K562 (cell line): Measurements from ENCODE around the gene GJA10. TPM values are rescaled to one million over a fixed set of nuclear protein-coding genes. Genes with fewer than 3 reads are reported as not detected.

Experiments
- ATAC-seq: fragments of 200-7000 bp; cut with Tn5 transposase; 3 replicates; pipeline ENCODE4 v1.9.1; 2020; ENCODE audit warnings: moderate library complexity
- BruUV-seq: library from RNA; stranded (reverse); fragments of 400-500 nt; replicated peaks from 2 replicates; lab custom pipeline; 2021; lab: Mats Ljungman, UMichigan
- CTCF ChIA-PET: fragments of 300-600 bp; formaldehyde crosslinking; extraction: SDS; loops from one replicate; lab custom pipeline; 2021; ENCODE audit warnings: low intra/inter-chr PET ratio; lab: Yijun Ruan, JAX
- POLR2A ChIA-PET: fragments of 300-600, 350-650 bp; sonication (Branson Sonifier 250); formaldehyde crosslinking; extraction: SDS; loops from one replicate; lab custom pipeline; 2021; ENCODE audit warnings: antibody characterized with exemption, inconsistent platforms; lab: Yijun Ruan, JAX
- DNase-seq, 4 experiments: peaks; one replicate each; pipeline versions ENCODE4 v3.0.0 to v3.0.0-alpha.2; 2011 to 2018; ENCODE audit warnings: low spot score in 3 of 4, mixed read lengths in 3 of 4; ENCODE audit errors: extremely low read depth in 1 of 4
- FAIRE-seq: peaks from 2 replicates; lab custom pipeline; 2011; peaks lifted over from hg19 to GRCh38; lab: Jason Lieb, UNC
- H2AFZ ChIP-seq: 2 replicates; pipeline ENCODE4 v1.6.0; 2011; ENCODE audit warnings: low read depth, low read length, control low read depth, inconsistent platforms
- H3K27ac ChIP-seq: fragments of 200-600 bp; 3 replicates; pipeline ENCODE4 v1.8.0; 2011; ENCODE audit warnings: low read depth, mild to moderate bottlenecking, control low read depth, inconsistent platforms, low read length, moderate library complexity, mixed read lengths; ENCODE audit errors: extremely low read depth
- H3K27me3 ChIP-seq, 2 experiments: fragments of 300-600 bp in 1 of 2; 2 replicates in 1 of 2; 3 replicates in 1 of 2; pipeline versions ENCODE4 v1.6.0 to v1.8.0; 2011; ENCODE audit warnings: inconsistent platforms in 2 of 2, low read length in 2 of 2, mild to moderate bottlenecking in 1 of 2, mixed read lengths in 1 of 2, moderate library complexity in 1 of 2; ENCODE audit not compliant: control insufficient read depth in 2 of 2, insufficient read depth in 2 of 2
- H3K36me3 ChIP-seq: fragments of 300-600 bp; 3 replicates; pipeline ENCODE4 v1.8.0; 2011; ENCODE audit warnings: mild to moderate bottlenecking, low read length, inconsistent platforms; ENCODE audit not compliant: control insufficient read depth, insufficient read depth
- H3K4me1 ChIP-seq, 2 experiments: fragments of 200-600 bp in 1 of 2; replicated peaks in 1 of 2; 2 replicates in 1 of 2; 3 replicates in 1 of 2; pipeline versions ENCODE4 v1.5.1 to v1.8.0; 2011; ENCODE audit warnings: inconsistent platforms in 2 of 2, low read length in 2 of 2, mild to moderate bottlenecking in 1 of 2, mixed read lengths in 1 of 2, moderate library complexity in 1 of 2; ENCODE audit not compliant: control insufficient read depth in 2 of 2, insufficient read depth in 2 of 2
- H3K4me2 ChIP-seq: 2 replicates; pipeline ENCODE4 v1.6.1; 2011; ENCODE audit warnings: low read length, control low read depth, inconsistent platforms, mixed read lengths; ENCODE audit not compliant: insufficient read depth
- H3K4me3 ChIP-seq: fragments of 200-600 bp; sonication (generic), shearing (Covaris generic); 2 replicates; pipeline ENCODE4 v1.5.1; 2016; ENCODE audit warnings: control low read depth, inconsistent platforms
- H3K79me2 ChIP-seq: fragments of 200-600 bp; 3 replicates; pipeline ENCODE4 v1.8.0; 2011; ENCODE audit warnings: low read length, inconsistent platforms; ENCODE audit not compliant: control insufficient read depth, insufficient read depth
- H3K9ac ChIP-seq, 2 experiments: 2 replicates each; pipeline versions ENCODE4 v1.6.0 to v1.6.1; 2011; ENCODE audit warnings: low read depth in 2 of 2, low read length in 2 of 2, control low read depth in 1 of 2, inconsistent platforms in 1 of 2, mild to moderate bottlenecking in 1 of 2, mixed read lengths in 1 of 2; ENCODE audit not compliant: insufficient read depth in 1 of 2
- H3K9me1 ChIP-seq: one replicate; pipeline ENCODE4 v1.6.0; 2011; ENCODE audit warnings: inconsistent platforms, mild to moderate bottlenecking, low read length, moderate library complexity; ENCODE audit not compliant: control insufficient read depth, insufficient read depth
- H3K9me3 ChIP-seq: replicated peaks from 2 replicates; pipeline ENCODE4 v1.5.1; 2011; ENCODE audit warnings: low read depth, low read length, inconsistent platforms; ENCODE audit not compliant: control insufficient read depth, insufficient read depth
- H4K20me1 ChIP-seq: replicated peaks from 2 replicates; pipeline ENCODE4 v1.6.1; 2011; ENCODE audit warnings: low read length, inconsistent platforms, mixed read lengths; ENCODE audit not compliant: control insufficient read depth, insufficient read depth
- CREBBP ChIP-seq: IDR thresholded peaks from one replicate; pipeline ENCODE4 v1.6.1; 2012; ENCODE audit warnings: low read depth, mild to moderate bottlenecking, control low read depth, inconsistent platforms, low read length
- EP400 ChIP-seq: fragments of 450-650 bp; IDR thresholded peaks from 2 replicates; pipeline ENCODE4 v1.6.1; 2017; ENCODE audit warnings: antibody characterized with exemption, mild to moderate bottlenecking, moderate library complexity
- FOXP4 ChIP-seq: sonication (generic); formaldehyde crosslinking; IDR thresholded peaks from 2 replicates; pipeline ENCODE4 v1.8.0; 2022; ENCODE audit warnings: mild to moderate bottlenecking, missing genetic modification reagents, borderline replicate concordance
- KAT7 ChIP-seq: sonication (generic); formaldehyde crosslinking; IDR thresholded peaks from 2 replicates; pipeline ENCODE4 v1.8.0; 2022; ENCODE audit warnings: missing genetic modification reagents, mild to moderate bottlenecking, borderline replicate concordance
- KLF10 ChIP-seq: fragments of 250-450 bp; sonication (Bioruptor Pico); IDR thresholded peaks from 2 replicates; pipeline ENCODE4 v1.6.1; 2021; ENCODE audit warnings: matching md5 sums
- MTA2 ChIP-seq: fragments of 450-650 bp; IDR thresholded peaks from 2 replicates; pipeline ENCODE4 v1.6.1; 2016; ENCODE audit warnings: low read depth
- PHTF2 ChIP-seq: fragments of 250-450 bp; sonication (Bioruptor Pico); IDR thresholded peaks from 2 replicates; pipeline ENCODE4 v1.5.0; 2021; ENCODE audit warnings: mild to moderate bottlenecking
- RBBP5 ChIP-seq: fragments of 200-600 bp; sonication (generic); IDR thresholded peaks from 2 replicates; pipeline ENCODE4 v1.6.1; 2012; ENCODE audit warnings: borderline replicate concordance, mild to moderate bottlenecking, low read length, control low read depth, inconsistent platforms; ENCODE audit not compliant: insufficient read depth, poor library complexity, severe bottlenecking
- RBM17 ChIP-seq: fragments of 200-400 bp; formaldehyde crosslinking; IDR thresholded peaks from 2 replicates; pipeline ENCODE4 v1.6.1; 2017; ENCODE audit warnings: low read depth, mild to moderate bottlenecking, low read length, borderline replicate concordance
- SMARCB1 ChIP-seq: IDR thresholded peaks from 2 replicates; pipeline ENCODE4 v1.6.1; 2011; ENCODE audit warnings: improper control_type of control experiment, low read depth; ENCODE audit not compliant: insufficient read length
- SNRNP70 ChIP-seq: fragments of 200-400 bp; formaldehyde crosslinking; optimal IDR thresholded peaks from 2 replicates; pipeline ENCODE3; 2017; ENCODE audit warnings: low read depth, low read length
- STAG1 ChIP-seq: sonication (generic); formaldehyde crosslinking; IDR thresholded peaks from 2 replicates; pipeline ENCODE4 v1.5.0; 2020; ENCODE audit warnings: missing genetic modification reagents, borderline replicate concordance
- XRCC3 ChIP-seq: fragments of 450-650 bp; IDR thresholded peaks from 2 replicates; pipeline ENCODE4 v1.6.1; 2017; ENCODE audit warnings: mild to moderate bottlenecking, moderate library complexity
- ZNF589 ChIP-seq: fragments of 200-800 bp; sonication (Bioruptor generic); IDR thresholded peaks from 2 replicates; pipeline ENCODE4 v1.6.1; 2016; ENCODE audit warnings: low read depth, missing genetic modification characterization, missing compliant biosample characterization
- WGBS: fragments of 100-300 bp; shearing (Covaris generic); methylation state at CpG from one replicate; pipeline ENCODE4 v1.1.6; 2016; ENCODE audit warnings: low coverage, mixed read lengths; ENCODE audit not compliant: insufficient coverage; ENCODE audit errors: missing lambda C conversion rate; 5-methylcytosine and 5-hydroxymethylcytosine counted together
- in situ Hi-C: fragments of 300-500 bp; cut with MboI; formaldehyde crosslinking; loops from 4 replicates; pipeline ENCODE4 v1.15.0; 2018; ENCODE audit warnings: inconsistent platforms, mixed read lengths
- intact Hi-C: fragments of 100-400 bp; cut with micrococcal nuclease; formaldehyde crosslinking; loops from 2 replicates; pipeline ENCODE4 v1.14.2; 2022
- polyA plus RNA-seq, 8 experiments: library from polyadenylated mRNA; depleted of rRNA in 4 of 8; stranded (reverse) in 5 of 8; unstranded in 3 of 8; fragments of >200 nt; fragmentation: Nextera tagmentation in 2 of 8; fragmentation: Illumina TruSeq in 1 of 8; extraction: Ambion mirVana in 2 of 8; extraction: Trizol in 1 of 8; gene quantifications; 2 replicates each; pipeline versions ENCODE4 v1.2.1 to v1.2.3, GENCODE V29; 2011 to 2014; ENCODE audit warnings: inconsistent platforms in 1 of 8, missing spikeins in 1 of 8
- total RNA-seq, 7 experiments: library from RNA; depleted of rRNA in 6 of 7; stranded (reverse); fragments of >200 nt in 6 of 7; fragmentation: Illumina TruSeq in 2 of 7; extraction: Trizol in 2 of 7; gene quantifications; 2 replicates each; pipeline versions ENCODE4 v1.2.1 to v1.2.3, GENCODE V29; 2011 to 2021; ENCODE audit warnings: low replicate concordance in 1 of 7

The GJA10 gene
- total and polyA plus RNA-seq, 9 of the 15 experiments (the other 6 are each of a cell fraction or from before 2014, with no cell fraction given), result not detected

GRCh38 chr6:89924231-89924630 is 30.0 kb downstream of the GJA10 start:
- in situ Hi-C loops, result no loop called here
- no peak for DNase-seq
- TF ChIP-seq CREBBP (no peak), MTA2 (no peak), RBM17 (no peak), XRCC3 (no peak), PHTF2 (CRISPR knock-in tag) (no peak), KLF10 (CRISPR knock-in tag) (no peak), SMARCB1 (no peak), RBBP5 (no peak), EP400 (no peak), KAT7 (CRISPR knock-in tag) (no peak), SNRNP70 (no peak), FOXP4 (no peak), ZNF589 (CRISPR knock-in tag) (no peak), STAG1 (CRISPR knock-in tag) (no peak)
- TF ChIP-seq, all 486 proteins: peak for 0
- intact Hi-C loops, result no loop called here
- no peaks in the 10 kb centered on the region for H3K79me2 ChIP-seq
- H4K20me1 ChIP-seq, result no peaks in the 10 kb centered on the region
- POLR2A ChIA-PET, result no interaction called here
- H3K9ac ChIP-seq, result no peak overlapping the region
- H3K27ac ChIP-seq, result no peak overlapping the region
- H3K36me3 ChIP-seq, result no peaks in the 10 kb centered on the region
- H3K4me2 ChIP-seq, result no peak overlapping the region
- H3K9me1 ChIP-seq, result no peaks in the 10 kb centered on the region
- no peak overlapping the region for H2AFZ ChIP-seq
- CTCF ChIA-PET, result no interaction called here
- BruUV-seq, result no TSS peak
- ATAC-seq (no peak), FAIRE-seq (no peak)
- no peak overlapping the region for H3K4me3 ChIP-seq
- no peaks in the 10 kb centered on the region for H3K9me3 ChIP-seq
- WGBS, result 14% methylated on average over 5 of the region's 5 CpGs
- peaks cover 23 to 42% of the 10 kb centered on the region in 2 experiments for H3K27me3 ChIP-seq
- H3K4me1 ChIP-seq, result no peaks in the 10 kb centered on the region
